Neutrophil (primary cell): ENCODE results near the gene HDGFL2.

Experiments
- H3K27ac ChIP-seq: fragments of 200-600 bp; sonication (generic); 2 replicates; pipeline ENCODE4 v1.5.1; 2016; ENCODE audit warnings: mild to moderate bottlenecking, moderate library complexity
- H3K27me3 ChIP-seq: fragments of 200-600 bp; sonication (generic); 2 replicates; pipeline ENCODE4 v1.6.0; 2016; ENCODE audit warnings: mild to moderate bottlenecking
- H3K36me3 ChIP-seq: fragments of 200-600 bp; sonication (generic); 2 replicates; pipeline ENCODE4 v1.5.1; 2017
- H3K4me1 ChIP-seq, 2 experiments: fragments of 200-600 bp in 1 of 2; sonication (generic) in 1 of 2; 1 replicate in 1 of 2; 2 replicates in 1 of 2; pipeline versions ENCODE4 v1.5.1 to v1.6.1; 2013 to 2016; ENCODE audit warnings: low read depth in 1 of 2, low read length in 1 of 2, mild to moderate bottlenecking in 1 of 2, moderate library complexity in 1 of 2; ENCODE audit not compliant: control insufficient read depth in 1 of 2, insufficient read depth in 1 of 2
- H3K4me3 ChIP-seq, 2 experiments: fragments of 200-600 bp in 1 of 2; sonication (generic) in 1 of 2; 1 replicate in 1 of 2; 2 replicates in 1 of 2; pipeline ENCODE4 v1.5.1; 2013 to 2016; ENCODE audit warnings: low read depth in 1 of 2, low read length in 1 of 2, mild to moderate bottlenecking in 1 of 2, moderate library complexity in 1 of 2
- H3K9me3 ChIP-seq: fragments of 200-600 bp; sonication (generic); 2 replicates; pipeline ENCODE4 v1.5.1; 2016
- CTCF ChIP-seq: fragments of 200-600 bp; sonication (generic); IDR thresholded peaks from 2 replicates; pipeline ENCODE4 v1.5.1; 2016; ENCODE audit warnings: antibody characterized with exemption

HDGFL2 gene

GRCh38 chr19:4471403-4472173 lies 509 bp upstream of the HDGFL2 start:
- no peak for TF ChIP-seq CTCF
- Histone ChIP-seq H3K27me3 (no peaks in the 10 kb centered on the region), H3K27ac (peak overlapping the region; percentile 88), H3K4me3 (peak overlapping the region; percentile 66 to 86), H3K36me3 (peaks cover 12% of the 10 kb centered on the region), H3K9me3 (no peaks in the 10 kb centered on the region), H3K4me1 (peaks cover 29 to 35% of the 10 kb centered on the region in 2 experiments)

GRCh38 chr19:4473011-4473762 lies 1.1 kb downstream of the HDGFL2 start:
- Histone ChIP-seq H3K4me3 (peak overlapping the region; percentile 66 to 86), H3K27me3 (no peaks in the 10 kb centered on the region), H3K4me1 (peaks cover 29 to 35% of the 10 kb centered on the region in 2 experiments), H3K9me3 (no peaks in the 10 kb centered on the region), H3K27ac (no peak overlapping the region), H3K36me3 (peaks cover 25% of the 10 kb centered on the region)
- no peak for TF ChIP-seq CTCF

GRCh38 chr19:4473763-4474513 lies 1.8 kb downstream of the HDGFL2 start:
- H3K27ac ChIP-seq = peak overlapping the region; percentile 13
- no peaks in the 10 kb centered on the region for H3K27me3 ChIP-seq

GRCh38 chr19:4474514-4475022 lies 2.5 kb downstream of the HDGFL2 start:
- TF ChIP-seq CTCF = no peak
- peaks cover 39% of the 10 kb centered on the region for H3K36me3 ChIP-seq
- H3K9me3 ChIP-seq = no peaks in the 10 kb centered on the region
- no peak overlapping the region for H3K4me3 ChIP-seq
- H3K27ac ChIP-seq = peak overlapping the region; percentile 13
- peaks cover 29 to 35% of the 10 kb centered on the region in 2 experiments for H3K4me1 ChIP-seq
- H3K27me3 ChIP-seq = no peaks in the 10 kb centered on the region

More at GRCh38 chr19:4473763-4474513, 1.8 kb downstream of the HDGFL2 start:
- Histone ChIP-seq H3K4me3 (no peak overlapping the region), H3K36me3 (peaks cover 33% of the 10 kb centered on the region), H3K9me3 (no peaks in the 10 kb centered on the region), H3K4me1 (peaks cover 29 to 35% of the 10 kb centered on the region in 2 experiments)
- no peak for TF ChIP-seq CTCF
